Prostate gland (tissue), 2 donors: ENCODE data around the gene DEF6.

Source experiments
- POLR2AphosphoS5 ChIP-seq: sonication (generic); formaldehyde crosslinking; IDR thresholded peaks from one replicate; pipeline ENCODE4 v1.6.1; 2017; ENCODE audit warnings: antibody characterized with exemption
- TF ChIP-seq, protein P1 (sequence below), 4 experiments: fragments of 200-600 bp in 2 of 4; fragments of 450-650 bp in 2 of 4; sonication (generic) in 2 of 4; IDR thresholded peaks; 1 replicate in 3 of 4; 2 replicates in 1 of 4; pipeline ENCODE4 v1.5.1; 2016 to 2019; ENCODE audit warnings: antibody characterized with exemption in 4 of 4, mild to moderate bottlenecking in 2 of 4, moderate library complexity in 2 of 4

DNA sequence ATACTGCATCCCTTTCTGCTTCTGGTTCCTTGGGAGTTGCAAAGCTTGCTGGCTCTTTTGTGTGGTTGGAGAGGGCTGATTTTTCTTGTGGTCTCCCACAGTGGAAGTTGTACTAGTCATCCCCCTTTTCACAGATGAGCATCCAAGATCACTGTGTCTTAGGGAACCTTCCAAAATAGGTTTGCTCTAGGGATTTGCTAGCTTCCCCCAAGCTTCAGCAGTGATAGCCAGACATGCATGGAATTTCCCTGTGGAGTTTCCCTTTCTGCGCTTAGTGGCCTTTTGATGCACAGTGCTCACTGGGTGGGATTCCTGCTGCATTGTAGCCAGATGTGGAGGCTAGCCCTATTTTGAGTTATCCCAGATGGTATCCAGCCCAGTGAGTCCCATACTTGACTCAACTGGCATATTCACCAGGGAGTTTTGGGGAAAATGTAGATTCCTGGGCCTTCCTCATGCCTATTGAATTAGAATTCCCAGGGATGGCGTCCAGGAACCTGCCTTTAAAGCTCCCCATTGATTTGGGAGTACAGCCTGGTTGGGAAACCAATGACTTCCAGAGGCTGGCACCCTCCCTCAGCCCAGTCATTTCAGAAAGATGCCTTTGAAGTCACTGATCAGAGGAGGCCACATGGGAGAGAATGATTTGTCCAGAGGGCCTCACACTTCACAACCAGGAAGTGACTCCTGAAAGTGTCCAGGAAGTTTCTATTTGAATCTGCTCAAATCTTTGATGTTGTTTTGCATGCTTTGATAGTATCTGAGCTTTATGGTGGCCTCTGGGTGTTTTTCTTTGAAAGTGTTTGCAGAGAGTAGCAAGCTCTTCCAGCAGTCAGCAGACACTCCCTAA, 70.6 kb downstream of the DEF6 start:
- peak; percentile 67 for TF ChIP-seq POLR2AphosphoS5
- TF ChIP-seq, protein P1, sequence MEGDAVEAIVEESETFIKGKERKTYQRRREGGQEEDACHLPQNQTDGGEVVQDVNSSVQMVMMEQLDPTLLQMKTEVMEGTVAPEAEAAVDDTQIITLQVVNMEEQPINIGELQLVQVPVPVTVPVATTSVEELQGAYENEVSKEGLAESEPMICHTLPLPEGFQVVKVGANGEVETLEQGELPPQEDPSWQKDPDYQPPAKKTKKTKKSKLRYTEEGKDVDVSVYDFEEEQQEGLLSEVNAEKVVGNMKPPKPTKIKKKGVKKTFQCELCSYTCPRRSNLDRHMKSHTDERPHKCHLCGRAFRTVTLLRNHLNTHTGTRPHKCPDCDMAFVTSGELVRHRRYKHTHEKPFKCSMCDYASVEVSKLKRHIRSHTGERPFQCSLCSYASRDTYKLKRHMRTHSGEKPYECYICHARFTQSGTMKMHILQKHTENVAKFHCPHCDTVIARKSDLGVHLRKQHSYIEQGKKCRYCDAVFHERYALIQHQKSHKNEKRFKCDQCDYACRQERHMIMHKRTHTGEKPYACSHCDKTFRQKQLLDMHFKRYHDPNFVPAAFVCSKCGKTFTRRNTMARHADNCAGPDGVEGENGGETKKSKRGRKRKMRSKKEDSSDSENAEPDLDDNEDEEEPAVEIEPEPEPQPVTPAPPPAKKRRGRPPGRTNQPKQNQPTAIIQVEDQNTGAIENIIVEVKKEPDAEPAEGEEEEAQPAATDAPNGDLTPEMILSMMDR (IDR thresholded peaks at IDR 0.05) = no peak
